ENCODE results near the gene SNRNP200. TPM values are rescaled to one million over a fixed set of nuclear protein-coding genes. Genes with fewer than 3 reads are reported as not detected.

SNRNP200 gene
- polyA plus RNA-seq (ENCODE audit: low read depth in 6 of 6) = 10 to 100 TPM; 61.7 to 95.9 (median 71.2) TPM

DNA sequence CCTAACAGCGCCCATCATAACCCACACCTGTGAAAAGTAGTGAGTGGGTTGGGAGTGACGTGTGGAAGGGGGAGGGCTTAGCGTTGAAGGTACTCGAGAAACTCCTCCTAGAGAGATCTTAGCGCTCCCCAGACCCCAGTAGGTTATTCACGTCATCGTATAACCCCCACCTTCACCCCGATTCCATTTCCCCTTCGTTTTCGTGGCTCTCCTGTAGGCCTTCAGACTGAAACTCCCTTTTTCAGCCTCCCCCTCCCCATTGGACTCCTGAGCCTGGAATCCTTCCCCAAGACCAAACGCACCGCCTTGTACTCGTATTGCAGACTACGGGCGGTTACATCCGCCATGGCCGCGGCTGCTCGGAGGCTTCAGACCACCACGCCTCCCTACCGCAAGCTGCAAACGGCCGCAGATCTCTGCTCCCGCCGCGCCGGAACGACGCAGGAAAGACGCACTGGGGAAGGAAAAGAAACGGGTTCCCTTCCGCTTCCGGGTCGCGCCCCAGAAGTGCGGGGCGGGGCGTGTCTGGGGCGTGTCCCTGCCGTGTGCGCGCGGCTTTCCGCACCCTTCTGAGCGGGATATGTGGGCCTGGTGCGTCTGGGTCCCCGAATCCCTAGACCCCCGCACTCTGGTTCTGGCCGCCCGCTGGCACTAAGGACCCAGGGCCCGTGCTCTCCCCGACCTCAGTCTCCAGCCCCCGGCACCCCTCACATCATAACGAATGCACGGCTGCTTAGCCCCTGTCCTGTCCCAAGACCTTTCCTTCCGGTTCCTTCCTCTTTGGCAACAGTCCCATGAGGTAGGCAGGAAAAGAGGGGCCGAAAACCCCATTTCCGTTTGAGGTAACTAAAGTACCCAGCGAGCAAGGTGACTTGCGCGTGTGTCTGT is at the start of gene SNRNP200:
Gene SNRNP200, minus strand, starts transcription at position 456 of the 888 bp plus-strand sequence. Its CDS starts 109 bp downstream, at position 347.
- Mint-ChIP-seq H3K4me1 (peaks cover 41 to 56% (median 51%) of the 10 kb centered on the region in 3 donors), H3K9me3 (no peaks in the 10 kb centered on the region)

DNA sequence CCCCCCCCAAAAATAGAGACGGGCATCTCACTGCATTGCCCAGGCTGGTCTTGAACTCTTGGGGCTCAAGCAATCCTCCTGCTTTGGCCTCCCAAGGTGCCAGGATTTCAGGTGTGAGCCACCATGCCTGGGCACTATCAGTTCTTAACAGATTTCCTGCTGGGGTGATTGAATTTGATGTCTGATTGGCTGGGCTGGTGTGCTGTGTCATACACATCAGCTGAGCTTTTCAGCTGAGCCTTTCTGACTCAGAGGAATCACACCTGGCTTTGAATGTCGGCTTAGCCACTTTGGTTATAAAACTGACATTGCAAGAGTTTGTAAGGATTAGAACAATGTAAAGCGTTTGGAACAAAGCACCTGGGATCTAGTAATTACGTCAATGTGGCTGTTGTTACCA is 49.1 kb upstream of the SNRNP200 start:
- DNase-seq (no peak), ATAC-seq (ENCODE audit: low read depth in 2 of 2) (no peak)
- H3K4me3 Mint-ChIP-seq = no peak overlapping the region
- no peaks in the 10 kb centered on the region for H3K27me3 Mint-ChIP-seq
- H3K9me3 Mint-ChIP-seq = no peaks in the 10 kb centered on the region
- no peak overlapping the region for H3K27ac Mint-ChIP-seq
- H3K4me1 Mint-ChIP-seq = peaks cover 0 to 3% (median 0%) of the 10 kb centered on the region in 3 donors
- no peaks in the 10 kb centered on the region for H3K36me3 Mint-ChIP-seq

More for the DNA sequence above, at the start of gene SNRNP200:
- peak; percentile 91 to 92 for ATAC-seq (ENCODE audit: low read depth in 2 of 2)
- DNase-seq = peak; percentile 86
- Mint-ChIP-seq H3K4me3 (peak within 1 kb of the TSS; percentile 96 to 100 (median 100)), H3K27me3 (no peaks in the 10 kb centered on the region), H3K27ac (peak within 1 kb of the TSS; percentile 99 to 100 (median 99)), H3K36me3 (peaks cover 15 to 27% of the 10 kb centered on the region in 2 donors)

DNA sequence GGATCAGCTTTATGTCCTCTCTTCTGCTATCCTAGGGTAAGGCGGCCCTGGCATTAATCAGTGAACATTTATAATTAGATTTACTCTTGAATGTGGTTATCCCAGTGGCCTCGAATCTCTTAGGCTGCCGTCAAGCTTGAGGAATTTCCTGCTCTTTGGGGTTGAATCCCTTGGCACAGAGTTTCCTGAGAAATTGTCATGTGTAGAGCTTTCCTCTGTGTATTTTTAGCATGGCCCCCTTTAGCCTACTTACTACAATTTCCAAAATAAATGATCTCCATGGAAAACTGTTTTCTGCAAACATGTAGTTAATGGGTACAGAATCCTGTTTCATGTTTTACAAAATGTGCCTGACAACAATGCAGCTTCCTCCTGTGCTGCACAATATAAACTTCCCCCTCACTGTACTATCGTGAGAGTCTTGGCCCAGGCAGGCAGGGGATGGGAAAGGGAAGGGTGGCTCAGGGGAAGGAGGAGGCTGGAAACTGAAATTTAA is 48.3 kb upstream of the SNRNP200 start:
- no peaks in the 10 kb centered on the region for H3K4me1 Mint-ChIP-seq
- H3K27ac Mint-ChIP-seq = peak overlapping the region in 1 of 6 donors; percentile 63
- H3K9me3 Mint-ChIP-seq = no peaks in the 10 kb centered on the region
- no peaks in the 10 kb centered on the region for H3K36me3 Mint-ChIP-seq
- H3K4me3 Mint-ChIP-seq = peak overlapping the region in 1 of 8 donors; percentile 13
- no peak for ATAC-seq (ENCODE audit: low read depth in 2 of 2)
- no peak for DNase-seq
- H3K27me3 Mint-ChIP-seq = no peaks in the 10 kb centered on the region

DNA sequence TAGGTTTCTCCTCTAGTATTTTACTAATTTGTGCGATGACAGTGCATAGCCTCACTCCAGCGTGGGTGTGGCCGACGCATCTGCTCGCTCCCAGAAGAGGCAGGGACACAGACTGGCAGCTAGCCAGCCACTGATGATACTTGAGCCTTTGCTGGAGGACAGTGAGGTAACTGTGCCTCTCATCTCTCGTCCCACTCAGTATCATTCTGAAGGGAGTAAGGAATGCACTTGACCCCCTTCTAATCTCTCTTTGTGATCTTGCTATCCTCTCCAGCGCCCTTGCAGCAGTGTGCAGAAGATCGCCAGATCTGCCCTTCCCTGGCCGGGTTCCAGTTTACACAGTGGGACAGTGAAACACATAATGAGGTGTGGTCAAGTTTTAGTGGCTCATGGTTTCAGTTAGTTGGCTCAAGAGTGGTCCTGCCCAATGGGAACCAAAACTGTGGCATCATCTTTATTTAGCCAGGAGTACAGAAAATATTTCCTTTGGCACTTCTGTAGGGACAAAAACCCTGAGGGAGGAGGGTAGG is 47.8 kb upstream of the SNRNP200 start:
- no peak for DNase-seq
- Mint-ChIP-seq H3K27me3 (no peaks in the 10 kb centered on the region), H3K4me1 (no peaks in the 10 kb centered on the region), H3K27ac (no peak overlapping the region), H3K4me3 (peak overlapping the region in 1 of 8 donors; percentile 13), H3K9me3 (no peaks in the 10 kb centered on the region), H3K36me3 (no peaks in the 10 kb centered on the region)
- no peak for ATAC-seq (ENCODE audit: low read depth in 2 of 2)

DNA sequence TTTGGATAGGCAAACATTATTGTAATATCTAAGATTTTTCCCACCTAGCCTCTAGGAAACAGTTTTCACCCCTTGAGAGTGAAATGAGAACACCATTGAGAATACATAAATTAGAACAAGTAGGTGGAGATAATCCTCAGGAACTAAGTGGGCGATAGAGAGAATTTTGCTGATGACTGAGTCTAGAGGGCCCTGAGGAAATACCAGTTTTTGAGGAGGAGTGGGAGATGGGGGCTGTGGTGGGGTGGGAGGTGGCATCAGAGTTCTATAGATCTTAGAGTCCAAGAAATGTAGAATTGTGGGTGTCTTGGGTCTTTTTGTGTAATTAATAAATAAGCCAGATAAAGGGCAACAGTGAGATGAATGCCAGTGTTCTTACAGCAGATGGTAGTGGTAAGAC is 42.0 kb upstream of the SNRNP200 start:
- Mint-ChIP-seq H3K9me3 (peaks cover 0 to 2% (median 0%) of the 10 kb centered on the region in 7 donors), H3K36me3 (no peaks in the 10 kb centered on the region), H3K4me1 (peaks cover 0 to 3% (median 0%) of the 10 kb centered on the region in 3 donors), H3K27ac (no peak overlapping the region), H3K27me3 (no peaks in the 10 kb centered on the region), H3K4me3 (peak overlapping the region in 1 of 8 donors; percentile 54)
- no peak for DNase-seq
- no peak for ATAC-seq (ENCODE audit: low read depth in 2 of 2)

DNA sequence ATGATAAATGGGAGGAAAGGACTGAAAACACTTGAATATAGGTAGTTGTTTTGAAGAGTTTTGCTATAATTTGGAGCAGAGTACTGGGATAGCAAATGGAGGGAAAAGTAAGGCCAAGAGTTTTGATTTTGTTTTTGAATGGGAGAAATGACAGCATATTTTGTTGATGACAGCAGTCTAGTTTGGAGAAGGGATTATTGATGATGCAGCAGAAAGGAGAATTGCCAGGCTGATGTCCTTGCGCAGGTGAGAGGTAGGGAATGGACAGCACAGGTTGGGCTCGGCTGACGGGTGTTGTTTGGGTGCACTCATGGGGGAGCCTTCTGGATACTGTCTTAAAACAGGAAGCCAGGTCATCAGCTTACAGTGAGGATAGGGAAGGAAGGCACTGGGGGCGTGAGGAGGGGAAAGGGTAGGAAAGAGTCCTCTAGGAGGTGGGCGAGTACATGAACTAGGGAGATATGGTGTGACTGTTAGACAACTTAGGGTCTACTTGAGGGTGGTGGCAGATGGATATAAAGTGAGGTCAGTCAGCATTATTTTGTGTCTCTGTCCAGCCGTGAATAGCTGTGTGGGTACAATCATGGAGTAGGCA is 40.6 kb upstream of the SNRNP200 start:
- peak overlapping the region in 1 of 6 donors; percentile 32 for H3K27ac Mint-ChIP-seq
- ATAC-seq (ENCODE audit: low read depth in 2 of 2) = no peak
- peaks cover 0 to 3% (median 0%) of the 10 kb centered on the region in 3 donors for H3K4me1 Mint-ChIP-seq
- H3K4me3 Mint-ChIP-seq = peak overlapping the region in 1 of 8 donors; percentile 21
- no peaks in the 10 kb centered on the region for H3K27me3 Mint-ChIP-seq
- H3K9me3 Mint-ChIP-seq = peaks cover 0 to 2% (median 0%) of the 10 kb centered on the region in 7 donors
- no peaks in the 10 kb centered on the region for H3K36me3 Mint-ChIP-seq
- DNase-seq = no peak

DNA sequence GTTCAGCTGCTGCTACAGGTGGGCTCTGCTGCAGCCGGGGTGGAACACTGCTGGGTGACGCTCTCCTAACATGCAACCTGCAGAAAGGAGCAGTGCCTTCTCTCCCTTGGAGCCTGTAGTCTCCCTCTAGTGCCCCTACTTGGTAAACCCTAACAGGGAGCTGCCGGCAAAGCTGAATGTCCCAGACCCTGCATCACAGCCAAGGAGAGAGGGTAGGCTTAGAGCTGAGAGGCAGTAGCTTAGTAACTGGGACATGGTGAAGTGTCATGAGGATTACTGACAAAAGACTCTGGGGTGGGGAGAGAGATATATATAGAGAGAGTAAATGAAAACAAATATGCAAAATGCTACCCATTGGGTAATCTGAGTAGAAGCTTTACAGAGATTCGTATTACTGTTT is 40.1 kb upstream of the SNRNP200 start:
- H3K4me3 Mint-ChIP-seq = no peak overlapping the region
- H3K4me1 Mint-ChIP-seq = peaks cover 0 to 3% (median 0%) of the 10 kb centered on the region in 3 donors
- ATAC-seq (ENCODE audit: low read depth in 2 of 2) (no peak), DNase-seq (no peak)
- H3K27ac Mint-ChIP-seq = peak overlapping the region in 4 of 6 donors; percentile 8 to 68 (median 46)
- H3K9me3 Mint-ChIP-seq = peaks cover 0 to 2% (median 0%) of the 10 kb centered on the region in 7 donors
- no peaks in the 10 kb centered on the region for H3K27me3 Mint-ChIP-seq
- no peaks in the 10 kb centered on the region for H3K36me3 Mint-ChIP-seq

DNA sequence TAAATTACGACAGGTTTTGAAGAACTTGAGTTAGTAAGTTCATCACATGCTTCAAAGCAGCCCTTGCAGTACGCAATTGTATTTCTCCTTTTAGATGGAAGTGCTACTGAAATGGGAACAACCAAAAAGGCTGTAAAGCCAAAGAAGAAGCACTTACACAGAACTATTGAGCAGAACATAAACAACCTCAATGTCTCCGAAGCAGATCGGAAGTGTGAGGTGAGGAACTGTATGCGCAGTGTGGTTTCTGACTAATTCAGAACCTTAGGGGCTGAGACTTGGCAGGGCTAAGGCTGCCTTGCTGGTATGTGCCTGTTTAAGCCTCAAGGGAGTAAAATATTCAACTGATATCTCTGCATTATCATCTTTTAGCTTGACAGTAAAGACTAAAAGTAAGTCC is 38.7 kb upstream of the SNRNP200 start:
- no peak for DNase-seq
- Mint-ChIP-seq H3K27me3 (no peaks in the 10 kb centered on the region), H3K4me3 (no peak overlapping the region), H3K27ac (peak overlapping the region in 2 of 6 donors; percentile 60 to 61), H3K36me3 (no peaks in the 10 kb centered on the region), H3K9me3 (peaks cover 0 to 2% (median 0%) of the 10 kb centered on the region in 7 donors), H3K4me1 (peaks cover 0 to 3% (median 0%) of the 10 kb centered on the region in 3 donors)
- ATAC-seq (ENCODE audit: low read depth in 2 of 2) = peak; percentile 91 to 96

DNA sequence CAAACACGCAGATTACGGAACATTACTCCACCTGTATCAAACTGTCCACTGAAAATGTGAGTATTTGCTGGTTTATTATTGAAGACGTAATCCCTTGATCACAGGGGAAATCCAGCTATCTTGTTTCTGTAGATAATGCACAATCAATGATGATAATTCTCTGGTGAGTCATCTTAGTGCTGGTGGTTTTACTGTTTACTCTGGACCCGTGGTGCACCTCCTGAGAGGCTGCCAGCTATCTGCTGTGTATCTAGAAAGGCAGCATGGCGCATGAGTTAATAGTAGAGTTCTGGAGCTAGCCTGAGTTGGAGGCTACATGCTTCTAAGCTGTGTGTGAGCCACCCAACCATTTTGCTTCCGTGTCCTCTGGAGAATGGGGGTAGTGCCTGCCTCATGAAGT is 36.7 kb upstream of the SNRNP200 start:
- Mint-ChIP-seq H3K9me3 (no peaks in the 10 kb centered on the region), H3K36me3 (no peaks in the 10 kb centered on the region), H3K4me1 (peaks cover 0 to 3% (median 0%) of the 10 kb centered on the region in 3 donors), H3K27me3 (no peaks in the 10 kb centered on the region), H3K27ac (no peak overlapping the region), H3K4me3 (no peak overlapping the region)
- no peak for ATAC-seq (ENCODE audit: low read depth in 2 of 2)
- DNase-seq = no peak

DNA sequence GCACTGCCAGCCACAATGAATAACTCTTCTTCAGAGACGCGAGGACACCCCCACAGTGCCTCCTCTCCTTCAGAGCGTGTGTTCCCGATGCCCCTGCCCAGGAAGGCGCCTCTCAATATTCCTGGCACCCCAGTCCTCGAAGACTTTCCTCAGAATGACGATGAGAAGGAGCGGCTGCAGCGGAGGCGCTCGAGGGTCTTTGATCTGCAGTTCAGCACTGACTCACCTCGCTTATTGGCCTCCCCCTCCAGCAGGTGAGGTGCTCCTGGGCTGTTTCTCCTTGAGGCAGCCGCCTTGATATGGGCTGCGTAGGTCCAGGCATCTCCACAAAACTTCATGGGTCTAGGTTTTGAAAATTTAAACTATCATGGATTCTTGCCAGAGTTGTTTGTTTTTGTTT is 36.3 kb upstream of the SNRNP200 start:
- no peak overlapping the region for H3K4me3 Mint-ChIP-seq
- no peaks in the 10 kb centered on the region for H3K36me3 Mint-ChIP-seq
- H3K4me1 Mint-ChIP-seq = peaks cover 3 to 4% (median 4%) of the 10 kb centered on the region in 3 donors
- no peaks in the 10 kb centered on the region for H3K9me3 Mint-ChIP-seq
- ATAC-seq (ENCODE audit: low read depth in 2 of 2) = no peak
- no peaks in the 10 kb centered on the region for H3K27me3 Mint-ChIP-seq
- no peak for DNase-seq
- peak overlapping the region in 1 of 6 donors; percentile 27 for H3K27ac Mint-ChIP-seq

DNA sequence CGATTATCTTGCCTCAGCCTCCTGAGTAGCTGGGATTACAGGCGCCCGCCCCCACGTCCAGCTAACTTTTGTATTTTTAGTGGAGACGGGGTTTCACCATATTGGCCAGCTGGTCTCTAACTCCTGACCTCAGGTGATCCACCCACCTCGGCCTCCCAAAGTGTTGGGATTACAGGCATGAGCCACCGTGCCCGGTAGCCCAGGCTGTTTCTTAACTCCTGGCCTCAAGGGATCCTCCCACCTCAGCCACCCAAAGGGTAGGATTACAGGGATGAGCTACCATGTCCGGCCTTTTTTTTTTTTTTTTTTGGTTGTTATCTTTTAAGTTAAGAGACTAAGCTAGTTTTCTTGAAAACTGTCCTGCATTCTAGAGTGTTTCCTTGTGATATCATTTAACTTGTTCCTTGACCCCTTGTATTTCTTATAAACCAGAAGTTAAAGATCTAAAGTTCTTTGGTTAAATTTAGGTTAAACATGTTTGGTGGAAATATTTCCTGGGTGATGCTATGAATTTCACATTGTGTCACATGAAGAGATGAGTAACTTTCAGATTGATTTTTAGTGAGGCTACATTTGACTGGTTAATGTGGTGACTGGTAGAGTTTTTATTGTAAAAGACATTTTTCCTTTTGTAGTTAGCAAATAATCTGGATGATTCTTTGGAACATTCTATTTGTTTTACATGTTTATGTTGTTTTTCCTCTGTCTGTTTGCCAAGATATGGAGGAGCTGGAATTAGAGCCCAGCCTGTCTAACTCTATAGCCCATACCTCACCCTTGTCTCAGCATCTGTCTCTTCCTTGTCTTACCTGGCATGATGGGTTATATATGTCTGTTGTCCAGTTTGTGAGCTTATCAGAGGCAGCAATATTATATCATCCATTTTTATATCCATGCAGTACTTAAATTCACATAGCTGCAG is 35.4 kb upstream of the SNRNP200 start:
- Mint-ChIP-seq H3K36me3 (no peaks in the 10 kb centered on the region), H3K4me1 (peaks cover 10 to 12% (median 12%) of the 10 kb centered on the region in 3 donors), H3K27me3 (no peaks in the 10 kb centered on the region), H3K4me3 (no peak overlapping the region), H3K9me3 (no peaks in the 10 kb centered on the region), H3K27ac (peak overlapping the region in 1 of 6 donors; percentile 13)
- ATAC-seq (ENCODE audit: low read depth in 2 of 2) (no peak), DNase-seq (no peak)

DNA sequence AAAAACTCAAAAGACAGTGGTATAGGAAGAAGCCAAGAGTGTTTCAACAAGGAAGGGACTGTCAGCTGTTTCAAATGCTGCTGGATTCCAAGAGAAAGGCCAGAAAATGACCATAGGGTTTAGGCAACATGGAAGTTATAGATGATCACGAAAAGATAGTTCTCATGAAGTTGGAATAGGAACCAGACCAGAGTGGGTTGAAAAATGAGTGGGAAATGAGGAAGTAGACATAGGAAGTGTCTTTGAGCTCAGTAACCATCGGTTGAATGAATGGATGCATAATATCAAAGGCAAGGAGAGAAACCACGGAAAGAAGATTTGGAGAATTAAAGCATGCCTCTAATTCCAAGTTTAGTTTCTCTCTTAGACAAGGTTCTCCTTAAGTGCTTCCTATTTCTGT is 31.5 kb upstream of the SNRNP200 start:
- Mint-ChIP-seq H3K27me3 (no peaks in the 10 kb centered on the region), H3K4me1 (peaks cover 24 to 28% (median 25%) of the 10 kb centered on the region in 3 donors), H3K27ac (peak overlapping the region in 4 of 6 donors; percentile 12 to 86 (median 58)), H3K4me3 (peak overlapping the region in 4 of 8 donors; percentile 80 to 94 (median 88)), H3K36me3 (no peaks in the 10 kb centered on the region), H3K9me3 (no peaks in the 10 kb centered on the region)
- DNase-seq (no peak), ATAC-seq (ENCODE audit: low read depth in 2 of 2) (no peak)
